Measurements from ENCODE around the gene DEF6.
"Not testable (repeated sequence)": the region's sequence is repeated elsewhere in the genome, so short reads cannot be mapped to it uniquely, and the experiment has no call there.

DEF6 gene

GRCh38 chr6:35278708-35279107 lies 18.9 kb upstream of the DEF6 start:
- no peak for DNase-seq (ENCODE audit: low read depth)

GRCh38 chr6:35280903-35281302 lies 16.7 kb upstream of the DEF6 start:
- no peak for DNase-seq (ENCODE audit: low read depth)

DNA sequence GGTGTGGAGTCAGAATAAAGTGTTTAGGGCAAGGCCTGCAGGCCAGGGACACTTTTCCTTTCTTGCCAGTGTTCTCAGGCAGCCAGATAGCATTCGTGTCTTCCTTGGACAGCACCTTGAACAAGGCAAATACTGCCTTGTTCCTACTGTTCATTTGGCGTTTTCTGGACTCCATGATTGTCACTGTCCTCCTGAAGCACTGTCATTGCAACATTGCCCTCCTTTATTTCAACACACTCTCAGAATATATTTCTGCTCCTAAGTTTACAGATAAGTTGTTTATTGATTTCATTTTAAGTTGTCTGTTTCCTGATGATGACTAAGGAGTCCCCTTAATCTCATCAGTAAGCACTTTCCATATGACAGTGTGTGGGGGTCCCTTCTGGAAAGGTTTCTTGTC lies 15.1 kb upstream of the DEF6 start:
- DNase-seq (ENCODE audit: low read depth), result no peak

DNA sequence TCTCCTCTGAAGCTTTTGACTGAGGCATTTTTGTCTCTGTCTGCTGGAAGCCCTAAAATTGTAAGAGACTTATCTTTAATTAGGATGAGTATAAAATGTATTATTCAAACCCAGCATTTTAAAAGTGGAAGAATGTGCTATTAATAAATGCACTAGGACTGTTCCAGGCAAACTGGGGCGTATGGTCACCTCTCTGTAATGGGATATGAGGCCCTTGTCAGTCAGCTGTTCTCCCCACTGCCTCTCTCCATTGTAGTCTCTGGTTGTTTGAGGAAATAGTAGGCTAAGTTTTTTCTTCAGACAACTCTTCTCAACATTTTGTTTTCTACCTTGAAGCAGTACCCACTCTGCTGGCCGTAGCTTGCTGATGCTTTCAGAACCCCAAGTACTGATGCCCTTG lies 14.3 kb upstream of the DEF6 start:
- no peak for DNase-seq (ENCODE audit: low read depth)

GRCh38 chr6:35287671-35288396 lies 9.8 kb upstream of the DEF6 start:
- no peak for DNase-seq (ENCODE audit: low read depth)

- DNase-seq (ENCODE audit: low read depth), result no peak
These were observed 8.8 kb upstream of the DEF6 start for GRCh38 chr6:35288834-35289233.

DNA sequence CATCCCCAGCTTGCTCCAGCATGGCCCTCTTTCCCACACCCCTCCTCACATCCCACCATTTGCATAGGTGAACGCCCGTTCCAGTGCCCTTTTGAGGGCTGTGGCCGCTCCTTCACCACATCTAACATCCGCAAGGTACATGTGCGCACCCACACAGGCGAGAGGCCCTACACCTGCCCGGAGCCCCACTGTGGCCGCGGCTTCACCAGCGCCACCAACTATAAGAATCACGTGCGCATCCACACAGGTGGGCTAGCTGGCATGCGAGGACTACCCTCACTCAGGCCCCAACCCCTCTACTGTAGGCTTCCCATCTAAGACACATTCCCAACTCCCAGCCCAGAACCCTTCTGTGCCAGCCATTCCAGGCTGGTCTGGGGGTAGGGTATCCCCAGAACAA lies 6.1 kb upstream of the DEF6 start:
- no peak for DNase-seq (ENCODE audit: low read depth)

DNA sequence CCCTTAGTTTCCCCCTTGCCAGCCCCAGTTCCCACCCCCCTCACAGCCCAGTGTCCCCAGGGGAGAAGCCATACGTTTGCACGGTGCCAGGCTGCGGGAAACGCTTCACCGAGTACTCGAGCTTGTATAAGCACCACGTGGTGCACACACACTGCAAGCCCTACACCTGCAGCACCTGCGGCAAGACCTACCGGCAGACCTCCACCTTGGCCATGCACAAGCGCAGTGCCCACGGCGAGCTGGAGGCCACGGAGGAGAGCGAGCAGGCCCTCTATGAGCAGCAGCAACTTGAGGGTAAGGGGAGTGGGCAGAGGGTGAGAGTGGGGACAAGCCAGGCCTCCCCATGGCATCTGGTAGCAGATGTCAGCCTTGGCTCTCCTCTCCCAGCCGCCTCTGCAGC lies 5.1 kb upstream of the DEF6 start:
- DNase-seq (ENCODE audit: low read depth), result no peak

DNA sequence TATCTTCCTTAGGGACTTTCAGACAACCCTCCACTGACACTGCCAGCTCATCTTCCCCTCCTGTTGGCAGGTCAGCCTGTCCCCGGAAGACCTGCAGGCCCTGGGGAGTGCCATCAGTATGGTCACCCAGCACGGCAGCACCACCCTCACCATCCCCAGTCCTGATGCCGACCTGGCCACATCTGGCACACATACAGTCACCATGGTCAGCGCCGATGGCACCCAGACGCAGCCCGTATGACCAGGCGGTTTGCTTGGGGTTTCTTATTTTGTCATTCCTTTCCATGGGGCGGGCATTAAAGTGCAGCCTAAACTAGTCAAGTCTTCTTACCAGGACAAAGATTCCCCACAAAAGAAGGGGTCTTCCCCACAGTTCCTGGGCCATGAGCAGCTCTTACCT lies 3.9 kb upstream of the DEF6 start:
- DNase-seq (ENCODE audit: low read depth), result no peak

- DNase-seq (ENCODE audit: low read depth), result peak; percentile 44
These were observed 3.2 kb upstream of the DEF6 start for GRCh38 chr6:35294308-35294945.

GRCh38 chr6:35295036-35295435 lies 2.6 kb upstream of the DEF6 start:
- no peak for DNase-seq (ENCODE audit: low read depth)

- DNase-seq (ENCODE audit: low read depth), result no peak
These were observed 1.9 kb upstream of the DEF6 start for GRCh38 chr6:35295521-35296315.

DNA sequence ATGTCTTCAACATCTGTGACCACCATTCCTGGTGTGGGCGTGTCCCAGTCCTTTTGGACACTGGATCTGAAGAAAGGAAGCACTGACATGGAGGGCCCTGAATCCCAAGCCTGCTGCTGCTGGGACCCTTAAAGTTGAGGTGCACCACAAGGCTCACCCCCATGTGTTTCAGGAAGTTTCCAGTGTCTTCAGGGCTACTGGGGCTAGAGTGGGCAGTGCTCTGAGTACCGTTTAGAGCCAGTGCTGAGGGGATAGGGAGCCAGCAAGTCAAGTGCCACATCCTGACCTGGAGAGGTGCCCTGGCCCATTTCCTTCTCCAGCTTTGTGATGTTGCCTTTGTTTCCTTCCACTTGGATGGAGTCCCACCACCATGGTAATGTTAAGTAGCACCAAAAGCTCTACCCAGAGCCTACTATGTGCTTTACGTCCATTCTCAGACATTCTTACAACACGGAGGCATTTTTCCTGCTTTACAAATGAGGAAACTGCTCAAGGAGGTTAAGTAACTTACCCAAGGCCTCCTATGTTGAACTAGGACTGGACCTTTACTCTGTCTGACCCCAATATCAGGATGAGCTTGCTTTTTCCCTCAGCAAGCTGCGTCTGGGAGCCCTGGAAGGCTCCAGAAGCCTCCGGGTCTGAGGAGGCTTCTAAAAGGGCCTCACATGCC lies 552 bp upstream of the DEF6 start:
- DNase-seq (ENCODE audit: low read depth), result no peak

GRCh38 chr6:35298625-35299140 lies 1.1 kb downstream of the DEF6 start:
- no peak for DNase-seq (ENCODE audit: low read depth)

- DNase-seq (ENCODE audit: low read depth), result no peak
These were observed 2.1 kb downstream of the DEF6 start for GRCh38 chr6:35299674-35300073.

DNA sequence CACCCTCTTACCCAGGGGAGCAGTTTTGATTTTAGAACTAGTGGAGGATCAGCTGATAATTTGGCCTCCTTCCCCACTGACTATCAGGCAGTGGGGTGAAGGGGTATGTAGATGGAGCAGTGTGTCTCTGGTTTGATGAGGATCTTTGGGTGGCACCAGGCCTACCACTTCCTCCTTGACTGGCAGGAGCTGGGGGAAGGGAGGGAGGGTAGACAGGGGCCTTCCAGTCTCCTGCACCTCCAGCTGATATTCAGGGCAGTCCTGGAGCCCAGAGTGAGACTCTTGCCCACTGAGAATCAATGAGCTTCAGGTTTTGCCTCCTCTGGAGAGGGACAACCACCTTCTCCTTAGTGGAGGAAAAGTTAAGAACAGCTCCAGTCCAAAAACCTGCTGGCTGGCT lies 3.2 kb downstream of the DEF6 start:
- no peak for DNase-seq (ENCODE audit: low read depth)

DNA sequence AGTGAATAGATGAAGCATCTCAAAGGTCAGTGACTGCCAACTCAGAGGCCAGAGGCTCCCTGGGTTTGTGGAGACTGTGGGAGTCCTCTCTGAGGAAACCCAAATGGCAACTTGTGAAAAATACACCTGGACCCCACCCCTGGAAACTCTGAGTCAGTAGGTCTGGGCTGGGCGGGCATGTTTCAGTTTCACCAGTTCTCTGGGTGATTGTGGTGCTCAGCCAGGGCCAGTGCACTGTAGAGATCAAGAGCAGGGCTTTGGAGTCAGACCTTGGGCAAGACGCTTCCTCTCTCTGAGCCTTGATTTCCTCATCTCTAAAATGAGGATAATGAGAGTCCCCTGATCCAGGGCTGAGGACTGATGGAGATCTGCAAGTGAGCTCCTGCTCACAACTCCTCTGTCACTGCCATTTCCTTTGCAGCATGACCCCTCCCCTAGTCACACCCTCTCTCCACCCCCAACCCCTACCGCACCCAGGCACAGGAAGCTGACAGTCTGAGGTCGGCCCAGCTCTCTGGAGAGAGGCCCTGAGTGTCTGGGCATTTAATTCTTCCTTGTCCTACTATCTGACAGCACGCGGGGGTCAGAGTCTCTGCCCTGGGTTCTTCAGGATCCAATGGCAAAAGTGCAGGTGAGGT lies 5.1 kb downstream of the DEF6 start:
- DNase-seq (ENCODE audit: low read depth), result peak; percentile 80

- DNase-seq (ENCODE audit: low read depth), result no peak
These were observed 6.7 kb downstream of the DEF6 start for GRCh38 chr6:35304299-35304698.

DNA sequence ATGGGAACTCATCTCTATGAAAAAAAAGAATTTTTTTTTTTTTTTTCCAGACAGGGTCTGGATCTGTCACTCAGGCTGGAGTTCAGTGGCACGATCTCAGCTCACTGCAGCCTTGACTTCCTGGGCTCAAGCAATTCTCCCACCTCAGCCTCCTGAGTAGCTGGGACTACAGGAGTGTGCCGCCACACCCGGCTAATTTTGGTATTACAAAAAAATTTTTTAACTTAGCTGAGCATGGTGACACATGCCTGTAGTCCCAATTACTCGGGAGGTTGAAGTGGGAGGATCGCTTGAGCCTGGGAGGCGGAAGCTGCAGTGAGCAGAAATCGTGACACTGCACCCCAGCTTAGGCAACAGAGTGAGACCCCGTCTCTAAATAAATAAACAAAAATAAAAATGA lies 7.5 kb downstream of the DEF6 start:
- no peak for DNase-seq (ENCODE audit: low read depth)

DNA sequence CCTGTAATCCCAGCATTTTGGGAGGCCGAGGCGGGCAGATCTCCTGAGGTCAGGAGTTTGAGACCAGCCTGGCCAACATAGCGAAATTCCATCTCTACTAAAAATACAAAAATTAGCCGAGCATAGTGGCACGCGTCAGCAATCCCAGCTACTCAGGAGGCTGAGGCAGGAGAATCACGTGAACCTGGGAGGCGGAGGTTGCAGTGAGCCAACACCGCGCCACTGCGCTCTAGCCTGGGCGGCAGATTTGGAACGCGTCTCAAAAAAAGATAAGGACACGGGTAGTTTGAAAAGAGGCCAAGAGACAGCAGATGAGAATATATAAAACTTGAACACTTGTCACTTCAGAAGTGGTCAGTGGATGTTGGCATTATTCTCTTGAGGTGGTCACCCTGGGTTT lies 9.5 kb downstream of the DEF6 start:
- not testable (repeated sequence) for DNase-seq (ENCODE audit: low read depth)

GRCh38 chr6:35308543-35308942 lies 10.9 kb downstream of the DEF6 start:
- DNase-seq (ENCODE audit: low read depth), result not testable (repeated sequence)

Data from T follicular helper cell (primary cell).